CD4-positive, alpha-beta memory T cell (primary cell): ENCODE data around the gene CD276. TPM values are rescaled to one million over a fixed set of nuclear protein-coding genes. Genes with fewer than 3 reads are reported as not detected.

Source experiments
- CTCF ChIA-PET: fragments of 350-600 bp; sonication (Branson Sonifier 250); formaldehyde crosslinking; loops from one replicate; lab custom pipeline; 2021; ENCODE audit warnings: inconsistent platforms; ENCODE audit not compliant: partially characterized antibody; lab: Charles Lee
- POLR2A ChIA-PET: fragments of 350-600 bp; sonication (Branson Sonifier 250); formaldehyde crosslinking; loops from one replicate; lab custom pipeline; 2021; ENCODE audit not compliant: partially characterized antibody; lab: Charles Lee
- DNase-seq, 5 donors: peaks; one replicate each; pipeline versions ENCODE4 v3.0.0 to v3.0.0-alpha.2; 2020 to 2022; ENCODE audit warnings: mixed read lengths in 1 of 5
- H3K27ac ChIP-seq: one replicate; pipeline ENCODE4 v1.7.0; 2013; ENCODE audit warnings: low read depth, low read length
- H3K27me3 ChIP-seq: 2 replicates; pipeline ENCODE4 v1.7.0; 2013; ENCODE audit warnings: mild to moderate bottlenecking, low read length, moderate library complexity; ENCODE audit not compliant: insufficient read depth
- H3K36me3 ChIP-seq: 2 replicates; pipeline ENCODE4 v1.7.0; 2013; ENCODE audit warnings: mild to moderate bottlenecking, low read length, moderate library complexity; ENCODE audit not compliant: insufficient read depth
- H3K4me1 ChIP-seq: 2 replicates; pipeline ENCODE4 v1.7.0; 2013; ENCODE audit warnings: mild to moderate bottlenecking, low read length, moderate library complexity; ENCODE audit not compliant: insufficient read depth
- H3K4me3 ChIP-seq, 2 donors: one replicate each; pipeline ENCODE4 v1.7.0; 2013; ENCODE audit warnings: low read length in 2 of 2, mild to moderate bottlenecking in 1 of 2
- H3K9me3 ChIP-seq, 2 donors: one replicate each; pipeline ENCODE4 v1.7.0; 2013; ENCODE audit warnings: low read length in 2 of 2, control low read depth in 1 of 2; ENCODE audit not compliant: control insufficient read depth in 1 of 2
- H3K27ac Mint-ChIP-seq, 7 donors: one replicate each; pipeline ENCODE4 v1.8.0; 2020 to 2021; ENCODE audit warnings: mixed read lengths in 7 of 7, mild to moderate bottlenecking in 6 of 7, inconsistent platforms in 3 of 7, moderate library complexity in 3 of 7
- H3K27me3 Mint-ChIP-seq, 2 donors: one replicate each; pipeline ENCODE4 v1.8.0; 2020 to 2021; ENCODE audit warnings: mixed read lengths in 2 of 2
- H3K36me3 Mint-ChIP-seq, 2 donors: one replicate each; pipeline ENCODE4 v1.8.0; 2020 to 2021; ENCODE audit warnings: mixed read lengths in 2 of 2, inconsistent platforms in 1 of 2, mild to moderate bottlenecking in 1 of 2
- H3K4me1 Mint-ChIP-seq, 4 donors: one replicate each; pipeline ENCODE4 v1.8.0; 2020 to 2021; ENCODE audit warnings: mixed read lengths in 4 of 4, mild to moderate bottlenecking in 1 of 4
- H3K4me3 Mint-ChIP-seq, 8 donors: one replicate each; pipeline ENCODE4 v1.8.0; 2020 to 2021; ENCODE audit warnings: mixed read lengths in 8 of 8, mild to moderate bottlenecking in 7 of 8, moderate library complexity in 6 of 8, inconsistent platforms in 3 of 8
- H3K9me3 Mint-ChIP-seq, 8 donors: one replicate each; pipeline ENCODE4 v1.8.0; 2020 to 2021; ENCODE audit warnings: mixed read lengths in 8 of 8, mild to moderate bottlenecking in 5 of 8, inconsistent platforms in 3 of 8, moderate library complexity in 1 of 8
- intact Hi-C: fragments of 100-400 bp; cut with micrococcal nuclease; formaldehyde crosslinking; loops from one replicate; pipeline ENCODE4 v1.15.1; 2023
- polyA plus RNA-seq, 2 donors: library from polyadenylated mRNA; unstranded; fragments of 300-500 nt; fragmentation: Illumina TruSeq; gene quantifications; one replicate each; pipeline ENCODE4 v1.2.3, GENCODE V29; 2021
- total RNA-seq, 2 experiments: library from RNA; stranded (reverse); gene quantifications; one replicate each; pipeline ENCODE4 v1.2.3, GENCODE V29; 2021

The CD276 gene
- total and polyA plus RNA-seq, 4 experiments from 2014 or later: 2.6 to 2.9 TPM; not detected in 2

GRCh38 chr15:73755481-73755880 lies 71.3 kb downstream of the CD276 start:
- ChIA-PET POLR2A (no interaction called here), CTCF (no interaction called here)
- H3K4me3 ChIP-seq: no peak overlapping the region
- Mint-ChIP-seq H3K4me1 (peaks cover 0 to 2% (median 0%) of the 10 kb centered on the region in 4 donors), H3K27ac (no peak overlapping the region), H3K9me3 (no peaks in the 10 kb centered on the region), H3K36me3 (no peaks in the 10 kb centered on the region), H3K4me3 (no peak overlapping the region), H3K27me3 (peaks cover 39 to 45% of the 10 kb centered on the region in 2 donors)
- intact Hi-C loops: no loop called here
- no peaks in the 10 kb centered on the region for H3K36me3 ChIP-seq
- H3K27ac ChIP-seq: no peak overlapping the region
- no peaks in the 10 kb centered on the region for H3K9me3 ChIP-seq
- H3K4me1 ChIP-seq: no peaks in the 10 kb centered on the region
- H3K27me3 ChIP-seq: peaks cover 5% of the 10 kb centered on the region
- DNase-seq: no peak

- intact Hi-C loops: no loop called here
- Histone ChIP-seq H3K9me3 (no peaks in the 10 kb centered on the region), H3K4me3 (no peak overlapping the region), H3K4me1 (no peaks in the 10 kb centered on the region), H3K27me3 (peaks cover 4% of the 10 kb centered on the region), H3K27ac (no peak overlapping the region), H3K36me3 (no peaks in the 10 kb centered on the region)
- ChIA-PET POLR2A (no interaction called here), CTCF (no interaction called here)
- Mint-ChIP-seq H3K27ac (no peak overlapping the region), H3K4me1 (peaks cover 0 to 2% (median 0%) of the 10 kb centered on the region in 4 donors), H3K9me3 (no peaks in the 10 kb centered on the region), H3K36me3 (no peaks in the 10 kb centered on the region), H3K4me3 (no peak overlapping the region), H3K27me3 (peaks cover 36 to 40% of the 10 kb centered on the region in 2 donors)
- no peak for DNase-seq
Observed at GRCh38 chr15:73755946-73756345, 71.8 kb downstream of the CD276 start.

GRCh38 chr15:73756390-73756789 lies 72.2 kb downstream of the CD276 start:
- intact Hi-C loops: no loop called here
- Histone ChIP-seq H3K4me1 (no peaks in the 10 kb centered on the region), H3K4me3 (no peak overlapping the region), H3K27ac (no peak overlapping the region), H3K9me3 (no peaks in the 10 kb centered on the region), H3K36me3 (no peaks in the 10 kb centered on the region), H3K27me3 (peaks cover 4% of the 10 kb centered on the region)
- H3K27me3 Mint-ChIP-seq: peaks cover 36 to 38% of the 10 kb centered on the region in 2 donors
- H3K36me3 Mint-ChIP-seq: no peaks in the 10 kb centered on the region
- CTCF ChIA-PET: no interaction called here
- H3K4me1 Mint-ChIP-seq: peaks cover 0 to 2% (median 0%) of the 10 kb centered on the region in 4 donors
- no peak overlapping the region for H3K27ac Mint-ChIP-seq
- H3K4me3 Mint-ChIP-seq: no peak overlapping the region
- H3K9me3 Mint-ChIP-seq: no peaks in the 10 kb centered on the region
- DNase-seq: no peak
- POLR2A ChIA-PET: no interaction called here

- peaks cover 36 to 37% of the 10 kb centered on the region in 2 donors for H3K27me3 Mint-ChIP-seq
- ChIA-PET CTCF (no interaction called here), POLR2A (no interaction called here)
- no peaks in the 10 kb centered on the region for H3K9me3 ChIP-seq
- no peak overlapping the region for H3K27ac ChIP-seq
- no peaks in the 10 kb centered on the region for H3K9me3 Mint-ChIP-seq
- H3K27me3 ChIP-seq: peaks cover 4% of the 10 kb centered on the region
- no peaks in the 10 kb centered on the region for H3K4me1 ChIP-seq
- intact Hi-C loops: no loop called here
- peaks cover 0 to 2% (median 0%) of the 10 kb centered on the region in 4 donors for H3K4me1 Mint-ChIP-seq
- H3K27ac Mint-ChIP-seq: no peak overlapping the region
- H3K36me3 ChIP-seq: no peaks in the 10 kb centered on the region
- no peak overlapping the region for H3K4me3 Mint-ChIP-seq
- no peak for DNase-seq
- no peak overlapping the region for H3K4me3 ChIP-seq
- H3K36me3 Mint-ChIP-seq: no peaks in the 10 kb centered on the region
Observed at GRCh38 chr15:73756947-73757513, 72.8 kb downstream of the CD276 start.

- H3K4me1 Mint-ChIP-seq: peaks cover 0 to 2% (median 0%) of the 10 kb centered on the region in 4 donors
- H3K27ac Mint-ChIP-seq: no peak overlapping the region
- Histone ChIP-seq H3K36me3 (no peaks in the 10 kb centered on the region), H3K4me1 (no peaks in the 10 kb centered on the region), H3K27me3 (peaks cover 4% of the 10 kb centered on the region), H3K9me3 (no peaks in the 10 kb centered on the region), H3K4me3 (no peak overlapping the region), H3K27ac (no peak overlapping the region)
- no peaks in the 10 kb centered on the region for H3K36me3 Mint-ChIP-seq
- intact Hi-C loops: no loop called here
- no peak for DNase-seq
- H3K27me3 Mint-ChIP-seq: peaks cover 36 to 37% of the 10 kb centered on the region in 2 donors
- POLR2A ChIA-PET: no interaction called here
- CTCF ChIA-PET: no interaction called here
- no peaks in the 10 kb centered on the region for H3K9me3 Mint-ChIP-seq
- no peak overlapping the region for H3K4me3 Mint-ChIP-seq
Observed at GRCh38 chr15:73757571-73757970, 73.4 kb downstream of the CD276 start.

GRCh38 chr15:73758461-73758860 lies 74.3 kb downstream of the CD276 start:
- H3K27ac ChIP-seq: no peak overlapping the region
- peaks cover 0 to 1% (median 0%) of the 10 kb centered on the region in 4 donors for H3K4me1 Mint-ChIP-seq
- no peaks in the 10 kb centered on the region for H3K4me1 ChIP-seq
- ChIA-PET POLR2A (no interaction called here), CTCF (no interaction called here)
- H3K36me3 ChIP-seq: no peaks in the 10 kb centered on the region
- H3K9me3 ChIP-seq: no peaks in the 10 kb centered on the region
- H3K4me3 ChIP-seq: no peak overlapping the region
- peaks cover 37 to 38% of the 10 kb centered on the region in 2 donors for H3K27me3 Mint-ChIP-seq
- H3K27ac Mint-ChIP-seq: no peak overlapping the region
- no peaks in the 10 kb centered on the region for H3K36me3 Mint-ChIP-seq
- intact Hi-C loops: no loop called here
- no peak overlapping the region for H3K4me3 Mint-ChIP-seq
- DNase-seq: no peak
- H3K27me3 ChIP-seq: peaks cover 4% of the 10 kb centered on the region
- no peaks in the 10 kb centered on the region for H3K9me3 Mint-ChIP-seq

GRCh38 chr15:73760330-73761329 lies 76.4 kb downstream of the CD276 start:
- H3K4me3 Mint-ChIP-seq: no peak overlapping the region
- Histone ChIP-seq H3K4me3 (no peak overlapping the region), H3K4me1 (no peaks in the 10 kb centered on the region), H3K9me3 (no peaks in the 10 kb centered on the region), H3K36me3 (no peaks in the 10 kb centered on the region), H3K27ac (no peak overlapping the region), H3K27me3 (no peaks in the 10 kb centered on the region)
- intact Hi-C loops: no loop called here
- no peak overlapping the region for H3K27ac Mint-ChIP-seq
- DNase-seq: no peak
- CTCF ChIA-PET: no interaction called here
- no peaks in the 10 kb centered on the region for H3K4me1 Mint-ChIP-seq
- H3K36me3 Mint-ChIP-seq: no peaks in the 10 kb centered on the region
- peaks cover 21 to 24% of the 10 kb centered on the region in 2 donors for H3K27me3 Mint-ChIP-seq
- POLR2A ChIA-PET: no interaction called here
- no peaks in the 10 kb centered on the region for H3K9me3 Mint-ChIP-seq
